HTERT RPE-1 (cell line): Measurements from ENCODE around the gene EDA2R.

Source experiments
- in situ Hi-C: fragments of 300-500 bp; cut with MboI; formaldehyde crosslinking; loops from 4 replicates; pipeline ENCODE4 v1.14.3; 2020; ENCODE audit warnings: low sequenced_read_pairs

EDA2R gene, protein sequence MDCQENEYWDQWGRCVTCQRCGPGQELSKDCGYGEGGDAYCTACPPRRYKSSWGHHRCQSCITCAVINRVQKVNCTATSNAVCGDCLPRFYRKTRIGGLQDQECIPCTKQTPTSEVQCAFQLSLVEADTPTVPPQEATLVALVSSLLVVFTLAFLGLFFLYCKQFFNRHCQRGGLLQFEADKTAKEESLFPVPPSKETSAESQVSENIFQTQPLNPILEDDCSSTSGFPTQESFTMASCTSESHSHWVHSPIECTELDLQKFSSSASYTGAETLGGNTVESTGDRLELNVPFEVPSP

GRCh38 chrX:66638591-66639500 lies at the start of gene EDA2R:
Gene EDA2R, minus strand, starts transcription at chrX:66639078. Its CDS starts 23,058 bp downstream, at chrX:66616020.
- in situ Hi-C loops: no loop called here

GRCh38 chrX:66684196-66684595 lies 45.3 kb upstream of the EDA2R start:
- in situ Hi-C loops: no loop called here

GRCh38 chrX:66680451-66680850 lies 41.6 kb upstream of the EDA2R start:
- in situ Hi-C loops: no loop called here

DNA sequence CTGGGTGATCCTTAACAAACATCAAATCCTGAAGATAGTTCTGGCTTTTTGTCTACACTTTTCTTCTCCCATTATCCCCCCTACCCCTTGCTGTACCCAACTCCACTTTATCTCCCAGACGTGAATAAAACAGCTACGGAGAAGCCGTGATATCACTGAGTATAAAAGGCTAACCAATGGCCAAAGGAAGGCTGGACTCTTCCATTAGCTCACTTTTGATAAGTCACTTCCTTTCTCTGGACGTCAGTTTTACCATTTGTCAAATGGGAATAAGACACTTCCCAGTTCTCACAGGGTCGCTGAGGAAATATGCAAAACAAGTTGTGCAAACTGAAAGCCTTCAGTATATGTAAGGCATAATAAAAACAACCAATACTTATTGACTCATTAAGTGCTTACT lies 38.6 kb upstream of the EDA2R start:
- in situ Hi-C loops: no loop called here

DNA sequence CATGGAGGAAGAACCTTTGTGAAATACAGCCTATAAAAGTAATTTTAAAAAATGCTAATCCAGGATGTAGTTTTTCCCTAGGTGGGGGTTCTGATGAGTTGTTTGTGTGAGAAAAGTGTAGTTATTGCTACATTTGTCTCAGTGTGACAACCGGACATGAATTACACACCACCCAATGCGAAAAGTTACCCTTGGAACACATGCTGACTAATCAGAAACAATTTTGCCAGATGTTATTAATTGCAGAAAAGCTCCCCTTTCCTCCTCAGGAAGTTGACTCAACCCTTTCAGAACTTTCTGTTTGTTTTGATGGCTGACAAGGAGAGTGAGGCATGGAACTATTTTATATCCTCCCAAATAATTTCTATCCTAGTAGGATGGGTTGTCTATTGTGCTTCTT lies 38.1 kb upstream of the EDA2R start:
- in situ Hi-C loops: no loop called here

- in situ Hi-C loops: no loop called here
Measured at GRCh38 chrX:66676413-66676812, 37.5 kb upstream of the EDA2R start.

DNA sequence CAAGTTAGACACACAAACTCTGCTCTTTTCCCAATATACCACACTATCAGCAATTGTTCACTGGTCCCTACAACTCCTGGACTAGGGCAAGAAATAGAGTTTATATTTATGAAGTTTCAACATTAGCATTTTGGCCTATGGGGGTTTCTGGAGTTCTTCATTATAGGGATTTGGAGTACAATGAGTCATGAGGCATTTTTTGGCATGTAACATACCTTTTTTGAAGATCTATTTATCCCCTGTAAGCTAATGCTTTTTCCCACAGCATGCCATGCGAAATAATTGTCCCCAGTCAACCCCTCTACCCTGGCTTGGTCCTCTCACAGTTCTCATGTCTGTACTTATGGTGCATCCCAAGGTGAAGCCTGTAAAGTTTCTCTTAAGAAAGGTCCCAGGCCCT lies 36.7 kb upstream of the EDA2R start:
- in situ Hi-C loops: no loop called here

- in situ Hi-C loops: no loop called here
Measured at GRCh38 chrX:66674506-66674905, 35.6 kb upstream of the EDA2R start.

DNA sequence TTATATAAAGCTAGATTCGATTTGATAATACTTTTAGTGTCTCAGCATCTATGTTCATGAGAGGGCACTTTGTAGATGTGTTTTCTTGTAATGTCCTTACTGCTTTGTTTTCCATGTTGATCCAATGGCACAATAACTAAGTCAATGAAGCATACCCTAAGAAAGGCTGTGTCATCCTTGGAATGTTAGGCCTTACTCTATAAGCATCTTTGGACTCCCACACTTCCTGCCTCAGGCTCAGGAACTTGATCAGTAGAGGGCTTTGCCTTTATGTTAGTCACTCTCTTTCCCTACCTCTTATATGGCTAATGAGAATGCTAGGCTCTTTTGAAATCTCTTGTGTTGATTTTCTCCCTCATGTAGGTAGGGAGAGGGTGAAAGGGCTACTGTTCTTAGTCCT lies 33.2 kb upstream of the EDA2R start:
- in situ Hi-C loops: no loop called here

GRCh38 chrX:66654411-66654810 lies 15.5 kb upstream of the EDA2R start:
- in situ Hi-C loops: no loop called here

DNA sequence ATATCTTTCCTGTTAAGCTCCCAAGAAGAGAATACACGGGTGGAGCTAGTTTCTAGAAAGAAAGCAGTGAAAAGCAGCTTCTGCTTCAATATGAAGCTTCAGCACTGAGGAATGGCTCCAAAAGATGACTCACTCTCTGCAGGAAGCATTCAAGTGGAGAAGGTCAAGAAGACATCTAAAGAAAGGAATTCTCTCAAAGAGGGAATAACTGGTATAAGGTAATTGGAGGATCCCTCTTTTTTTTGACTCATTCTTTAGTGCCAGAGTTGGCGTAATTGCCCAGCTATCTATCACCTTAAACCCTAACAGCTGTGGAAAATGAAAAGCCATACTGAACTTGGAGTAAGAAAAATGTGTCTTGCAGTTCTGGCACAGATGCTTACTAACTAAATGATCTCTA lies 3.5 kb downstream of the EDA2R start:
- in situ Hi-C loops: no loop called here

DNA sequence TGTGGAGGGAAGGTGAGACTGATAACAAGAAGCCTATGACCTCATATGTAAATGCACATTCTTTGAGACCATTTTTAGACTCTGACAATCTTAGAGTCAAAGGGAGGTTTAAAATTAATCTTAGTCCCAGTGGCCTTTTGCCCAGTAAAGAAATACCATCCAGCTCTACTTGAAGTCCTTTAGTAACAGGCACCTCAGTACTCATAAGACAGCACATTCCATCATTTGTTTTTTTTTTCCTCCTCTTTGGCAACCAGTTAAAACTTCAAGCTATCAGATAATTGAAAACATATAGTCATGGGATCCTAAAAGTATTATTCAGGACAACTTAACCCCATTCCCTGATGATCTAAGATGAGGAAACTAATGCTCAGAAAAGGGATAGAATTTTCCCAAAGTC lies 4.6 kb downstream of the EDA2R start:
- in situ Hi-C loops: no loop called here

- in situ Hi-C loops: no loop called here
Measured at GRCh38 chrX:66633541-66633940, 5.3 kb downstream of the EDA2R start.

- in situ Hi-C loops: no loop called here
Measured at GRCh38 chrX:66632981-66633380, 5.9 kb downstream of the EDA2R start.

GRCh38 chrX:66632473-66632872 lies 6.4 kb downstream of the EDA2R start:
- in situ Hi-C loops: no loop called here

GRCh38 chrX:66625525-66625924 lies 13.4 kb downstream of the EDA2R start:
- in situ Hi-C loops: no loop called here

DNA sequence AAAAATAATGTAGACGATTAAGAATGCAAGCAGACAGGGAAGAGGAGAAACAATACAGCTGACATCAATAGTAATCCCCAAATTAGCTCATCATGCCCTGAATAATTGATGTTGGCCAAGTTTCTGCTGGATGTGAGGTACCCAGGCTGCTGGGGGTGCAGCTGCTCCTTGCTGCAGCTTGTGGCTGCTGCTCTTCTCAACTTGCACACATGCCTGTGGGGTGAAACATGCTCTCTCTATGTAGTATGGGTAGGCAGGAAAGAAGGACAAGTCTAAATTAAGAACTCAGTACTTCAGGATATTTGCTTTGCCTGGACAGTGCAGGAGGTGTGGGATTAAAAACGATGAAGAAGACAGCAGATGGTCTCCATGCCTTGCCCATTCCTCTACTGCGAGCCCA lies 16.7 kb downstream of the EDA2R start:
- in situ Hi-C loops: no loop called here

- in situ Hi-C loops: no loop called here
Measured at GRCh38 chrX:66616944-66617343, 21.9 kb downstream of the EDA2R start.

DNA sequence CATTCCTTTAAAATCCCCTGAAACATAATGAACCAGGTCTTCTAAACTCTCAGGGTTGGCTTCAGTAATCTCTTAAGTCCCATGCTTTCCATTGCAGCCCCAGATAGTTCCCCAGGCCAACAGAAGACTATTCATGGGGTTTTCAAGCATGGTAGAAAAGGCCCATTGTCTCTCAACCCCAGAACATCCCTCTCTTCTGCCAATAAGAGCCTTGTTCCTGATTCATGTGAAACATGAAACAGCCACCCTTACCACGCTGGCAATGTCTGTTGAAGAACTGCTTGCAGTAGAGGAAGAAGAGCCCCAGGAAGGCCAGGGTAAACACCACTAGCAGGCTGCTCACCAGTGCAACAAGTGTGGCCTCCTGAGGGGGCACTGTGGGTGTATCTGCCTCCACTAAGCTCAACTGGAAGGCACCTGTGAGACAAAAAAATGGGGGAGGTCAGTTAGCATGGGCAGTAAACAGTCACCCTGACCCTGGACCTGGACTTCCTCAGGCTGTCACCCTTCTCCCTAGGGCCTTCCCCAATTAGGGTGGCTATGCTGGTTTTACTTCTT lies 36.4 kb downstream of the EDA2R start:
- in situ Hi-C loops: no loop called here

DNA sequence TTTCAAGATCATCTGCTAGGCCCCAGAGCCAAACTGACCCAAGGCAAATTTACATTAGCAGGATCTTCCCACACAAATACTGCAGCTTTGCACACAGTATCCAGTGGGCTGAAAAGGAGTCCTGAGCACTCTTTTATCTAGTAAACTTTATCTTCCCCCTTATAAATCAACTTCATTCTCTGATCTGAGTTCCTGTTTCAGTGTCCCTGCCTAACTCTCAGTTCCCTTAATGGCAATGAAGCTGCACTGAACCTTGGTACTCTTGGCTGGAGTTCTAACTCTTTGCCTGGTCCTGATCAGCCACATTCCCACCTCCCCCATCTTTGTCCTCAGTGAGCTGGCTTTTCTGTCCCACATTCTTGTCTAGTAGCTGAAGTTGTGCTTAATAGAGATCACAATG lies 37.4 kb downstream of the EDA2R start:
- in situ Hi-C loops: no loop called here

GRCh38 chrX:66579219-66579618 lies 59.7 kb downstream of the EDA2R start:
- in situ Hi-C loops: no loop called here

- in situ Hi-C loops: no loop called here
Measured at GRCh38 chrX:66553973-66554372, 84.9 kb downstream of the EDA2R start.
